DMS53 treated with DMSO at 0.1 percent for 48 hours (cell line): ENCODE measurements around the gene MAST4.

Experiments
- DNase-seq: peaks from one replicate; lab custom pipeline; 2025; ENCODE audit not compliant: unreplicated experiment; lab: John Stamatoyannopoulos, UW

Gene MAST4

GRCh38 chr5:66867618-66868322 lies 271.6 kb downstream of the MAST4 start:
- no peak for DNase-seq

GRCh38 chr5:66869347-66869746 lies 273.2 kb downstream of the MAST4 start:
- no peak for DNase-seq

- DNase-seq: no peak
These were observed 274.5 kb downstream of the MAST4 start for GRCh38 chr5:66870708-66871107.

- no peak for DNase-seq
These were observed 275.5 kb downstream of the MAST4 start for GRCh38 chr5:66871651-66872050.

GRCh38 chr5:66872736-66873331 lies 276.6 kb downstream of the MAST4 start:
- no peak for DNase-seq

- no peak for DNase-seq
These were observed 277.8 kb downstream of the MAST4 start for GRCh38 chr5:66874004-66874403.

GRCh38 chr5:66875315-66875714 lies 279.1 kb downstream of the MAST4 start:
- no peak for DNase-seq

- DNase-seq: no peak
These were observed 280.1 kb downstream of the MAST4 start for GRCh38 chr5:66876266-66876807.

- no peak for DNase-seq
These were observed 281.6 kb downstream of the MAST4 start for GRCh38 chr5:66877843-66878242.

GRCh38 chr5:66880401-66880800 lies 284.2 kb downstream of the MAST4 start:
- no peak for DNase-seq

- DNase-seq: no peak
These were observed 285.4 kb downstream of the MAST4 start for GRCh38 chr5:66881480-66882161.

- peak; percentile 40 for DNase-seq
These were observed 286.5 kb downstream of the MAST4 start for GRCh38 chr5:66882606-66883227.

GRCh38 chr5:66884564-66885243 lies 288.5 kb downstream of the MAST4 start:
- DNase-seq: no peak

GRCh38 chr5:66886941-66887340 lies 290.7 kb downstream of the MAST4 start:
- no peak for DNase-seq

- no peak for DNase-seq
These were observed 292.4 kb downstream of the MAST4 start for GRCh38 chr5:66888613-66889012.

GRCh38 chr5:66889056-66889455 lies 292.9 kb downstream of the MAST4 start:
- no peak for DNase-seq

- no peak for DNase-seq
These were observed 293.3 kb downstream of the MAST4 start for GRCh38 chr5:66889524-66889923.

- DNase-seq: no peak
These were observed 295.2 kb downstream of the MAST4 start for GRCh38 chr5:66891184-66891925.

GRCh38 chr5:66892716-66893115 lies 296.5 kb downstream of the MAST4 start:
- DNase-seq: no peak

- DNase-seq: no peak
These were observed 298.5 kb downstream of the MAST4 start for GRCh38 chr5:66894480-66895240.
